H1 (cell line): ENCODE measurements around the gene SUDS3. TPM values are rescaled to one million over a fixed set of nuclear protein-coding genes. Genes with fewer than 3 reads are reported as not detected.
A peak's percentile ranks its signal among the peaks of the same experiment; 100 is the strongest.

Experiments
- CTCF ChIA-PET: fragments of 300-600 bp; sonication (Branson Sonifier 250); formaldehyde crosslinking; loops from one replicate; lab custom pipeline; 2021; ENCODE audit not compliant: partially characterized antibody; lab: Charles Lee
- POLR2A ChIA-PET: fragments of 300-600 bp; sonication (Branson Sonifier 250); formaldehyde crosslinking; loops from one replicate; lab custom pipeline; 2021; ENCODE audit warnings: inconsistent platforms; ENCODE audit not compliant: partially characterized antibody; lab: Charles Lee
- DNase-seq, 2 experiments: peaks; one replicate each; pipeline versions ENCODE4 v3.0.0 to v3.0.0-alpha.2; 2010 to 2022; ENCODE audit warnings: low spot score in 2 of 2, low read depth in 1 of 2, mixed read lengths in 1 of 2
- FAIRE-seq: peaks from 2 replicates; lab custom pipeline; 2011; peaks lifted over from hg19 to GRCh38; lab: Jason Lieb, UNC
- H2AFZ ChIP-seq: 2 replicates; pipeline ENCODE4 v1.8.1; 2012; ENCODE audit warnings: low read length, inconsistent platforms
- H2AK5ac ChIP-seq: 2 replicates; pipeline ENCODE4 v1.6.1; 2013; ENCODE audit warnings: low read depth, low read length
- H2BK120ac ChIP-seq: replicated peaks from 2 replicates; pipeline ENCODE3; 2013; ENCODE audit warnings: low read depth, low read length, inconsistent platforms
- H2BK12ac ChIP-seq: 2 replicates; pipeline ENCODE4 v1.6.1; 2013; ENCODE audit warnings: low read depth, low read length
- H2BK15ac ChIP-seq: 2 replicates; pipeline ENCODE4 v1.6.1; 2013; ENCODE audit warnings: low read length
- H2BK20ac ChIP-seq: 2 replicates; pipeline ENCODE4 v1.6.1; 2013; ENCODE audit warnings: low read length
- H2BK5ac ChIP-seq: 2 replicates; pipeline ENCODE4 v1.6.1; 2013; ENCODE audit warnings: low read depth, low read length
- H3K14ac ChIP-seq: 2 replicates; pipeline ENCODE4 v1.6.1; 2013; ENCODE audit warnings: inconsistent platforms; ENCODE audit not compliant: insufficient read length
- H3K18ac ChIP-seq: 2 replicates; pipeline ENCODE4 v1.6.1; 2013; ENCODE audit warnings: low read length; ENCODE audit errors: extremely low read depth
- H3K23ac ChIP-seq: 2 replicates; pipeline ENCODE4 v1.6.1; 2013; ENCODE audit warnings: inconsistent platforms; ENCODE audit not compliant: insufficient read length
- H3K23me2 ChIP-seq: 2 replicates; pipeline ENCODE4 v1.6.1; 2013; ENCODE audit warnings: low read depth, low read length
- H3K27ac ChIP-seq: 2 replicates; pipeline ENCODE4 v1.6.1; 2011; ENCODE audit warnings: low read depth, low read length, inconsistent platforms
- H3K27me3 ChIP-seq, 4 experiments: replicated peaks in 1 of 4; 1 replicate in 1 of 4; 2 replicates in 3 of 4; pipeline versions ENCODE4 v1.6.1 to v1.8.1; 2011 to 2013; ENCODE audit warnings: low read length in 3 of 4, mild to moderate bottlenecking in 3 of 4, inconsistent platforms in 2 of 4, mixed read lengths in 2 of 4, moderate library complexity in 1 of 4; ENCODE audit not compliant: control insufficient read depth in 3 of 4, insufficient read depth in 3 of 4; ENCODE audit errors: extremely low read depth in 1 of 4
- H3K36me3 ChIP-seq, 4 experiments: 2 replicates each; pipeline versions ENCODE4 v1.6.1 to v1.8.1; 2011 to 2013; ENCODE audit warnings: mild to moderate bottlenecking in 4 of 4, low read length in 3 of 4, moderate library complexity in 2 of 4, control low read depth in 1 of 4, inconsistent platforms in 1 of 4; ENCODE audit not compliant: insufficient read depth in 4 of 4, control insufficient read depth in 2 of 4
- H3K4ac ChIP-seq: replicated peaks from 2 replicates; pipeline ENCODE3; 2013; ENCODE audit warnings: low read length, low read depth, mixed read lengths, inconsistent platforms; ENCODE audit not compliant: insufficient read length
- H3K4me1 ChIP-seq, 4 experiments: replicated peaks in 1 of 4; 1 replicate in 1 of 4; 2 replicates in 3 of 4; pipeline versions ENCODE4 v1.6.1 to v1.8.1; 2011 to 2013; ENCODE audit warnings: low read length in 3 of 4, inconsistent platforms in 2 of 4, mixed read lengths in 1 of 4; ENCODE audit not compliant: insufficient read depth in 4 of 4, control insufficient read depth in 3 of 4
- H3K4me2 ChIP-seq, 2 experiments: 2 replicates each; pipeline versions ENCODE4 v1.6.1 to v1.8.1; 2011 to 2013; ENCODE audit warnings: low read depth in 2 of 2, low read length in 2 of 2, control low read depth in 1 of 2, inconsistent platforms in 1 of 2, mild to moderate bottlenecking in 1 of 2; ENCODE audit not compliant: insufficient read depth in 1 of 2
- H3K4me3 ChIP-seq, 4 experiments: fragments of 200-600, 300-600 bp in 1 of 4; sonication (generic), shearing (Covaris generic), sonication (Bioruptor Twin) in 1 of 4; 2 replicates each; pipeline versions ENCODE4 v1.5.1 to v1.8.1; 2011 to 2016; ENCODE audit warnings: low read length in 4 of 4, low read depth in 3 of 4, control low read depth in 2 of 4, inconsistent platforms in 2 of 4, mild to moderate bottlenecking in 2 of 4, mixed read lengths in 1 of 4, moderate library complexity in 1 of 4; ENCODE audit not compliant: insufficient read depth in 2 of 4; ENCODE audit errors: extremely low read depth in 1 of 4
- H3K56ac ChIP-seq: replicated peaks from 2 replicates; pipeline ENCODE3; 2013; ENCODE audit warnings: low read depth, mild to moderate bottlenecking, mixed read lengths, low read length, inconsistent platforms; ENCODE audit not compliant: insufficient read length
- H3K79me1 ChIP-seq: 2 replicates; pipeline ENCODE4 v1.6.1; 2013; ENCODE audit warnings: low read depth, low read length, control low read depth
- H3K79me2 ChIP-seq, 2 experiments: 2 replicates each; pipeline versions ENCODE4 v1.6.1 to v1.8.1; 2012 to 2013; ENCODE audit warnings: low read length in 2 of 2, mild to moderate bottlenecking in 2 of 2, inconsistent platforms in 1 of 2; ENCODE audit not compliant: insufficient read depth in 2 of 2, control insufficient read depth in 1 of 2
- H3K9ac ChIP-seq, 4 experiments: replicated peaks in 1 of 4; 1 replicate in 1 of 4; 2 replicates in 3 of 4; pipeline versions ENCODE4 v1.6.1 to v1.8.1; 2011 to 2013; ENCODE audit warnings: low read depth in 3 of 4, low read length in 3 of 4, control low read depth in 2 of 4, mild to moderate bottlenecking in 2 of 4, moderate library complexity in 2 of 4, inconsistent platforms in 1 of 4; ENCODE audit errors: extremely low read depth in 1 of 4
- H3K9me3 ChIP-seq, 2 experiments: 2 replicates each; pipeline versions ENCODE4 v1.6.1 to v1.8.1; 2012 to 2013; ENCODE audit warnings: mild to moderate bottlenecking in 2 of 2, moderate library complexity in 2 of 2, control low read depth in 1 of 2, inconsistent platforms in 1 of 2, low read depth in 1 of 2, low read length in 1 of 2, mixed read lengths in 1 of 2; ENCODE audit not compliant: insufficient read depth in 2 of 2
- H4K20me1 ChIP-seq, 2 experiments: replicated peaks in 1 of 2; 2 replicates each; pipeline versions ENCODE3 to v1.8.1; 2011 to 2013; ENCODE audit warnings: inconsistent platforms in 2 of 2, low read length in 2 of 2, mild to moderate bottlenecking in 1 of 2; ENCODE audit not compliant: insufficient read depth in 2 of 2, control insufficient read depth in 1 of 2
- H4K5ac ChIP-seq: 2 replicates; pipeline ENCODE4 v1.6.1; 2013; ENCODE audit warnings: low read length, low read depth, mixed read lengths, inconsistent platforms; ENCODE audit not compliant: insufficient read length
- H4K8ac ChIP-seq: 2 replicates; pipeline ENCODE4 v1.8.0; 2013; ENCODE audit warnings: mild to moderate bottlenecking, moderate library complexity, low read length, inconsistent platforms; ENCODE audit not compliant: insufficient read depth; ENCODE audit errors: extremely low read depth
- H4K91ac ChIP-seq: replicated peaks from 2 replicates; pipeline ENCODE3; 2013; ENCODE audit warnings: low read length, mixed read lengths, inconsistent platforms; ENCODE audit not compliant: insufficient read length
- CREB1 ChIP-seq: IDR thresholded peaks from 2 replicates; pipeline ENCODE4 v1.6.1; 2012; ENCODE audit warnings: inconsistent platforms
- CTCF ChIP-seq, 3 experiments: IDR thresholded peaks; 1 replicate in 2 of 3; 2 replicates in 1 of 3; pipeline versions ENCODE4 v1.5.1 to v1.6.1; 2011; ENCODE audit warnings: low read length in 3 of 3, mild to moderate bottlenecking in 3 of 3, inconsistent platforms in 2 of 3, low read depth in 1 of 3, moderate library complexity in 1 of 3; ENCODE audit not compliant: insufficient read depth in 1 of 3; ENCODE audit errors: control extremely low read depth in 1 of 3
- RAD21 ChIP-seq, 2 experiments: IDR thresholded peaks in 1 of 2; conservative IDR thresholded peaks in 1 of 2; 2 replicates each; pipeline ENCODE4 v1.6.1; 2011; ENCODE audit warnings: low read depth in 2 of 2, low read length in 2 of 2, improper control_type of control experiment in 1 of 2, inconsistent platforms in 1 of 2, mild to moderate bottlenecking in 1 of 2, moderate library complexity in 1 of 2
- RXRA ChIP-seq: IDR thresholded peaks from 2 replicates; pipeline ENCODE4 v1.6.1; 2011; ENCODE audit warnings: low read depth, mild to moderate bottlenecking, low read length, moderate library complexity; ENCODE audit not compliant: insufficient read depth
- SAP30 ChIP-seq: fragments of 300-600 bp; sonication (generic); IDR thresholded peaks from 2 replicates; pipeline ENCODE4 v1.7.1; 2012; ENCODE audit warnings: low read length, moderate library complexity, mild to moderate bottlenecking, inconsistent platforms; ENCODE audit not compliant: insufficient read depth, insufficient replicate concordance
- TCF12 ChIP-seq: IDR thresholded peaks from 2 replicates; pipeline ENCODE4 v1.6.1; 2011; ENCODE audit warnings: low read depth, mild to moderate bottlenecking, low read length
- WGBS, 2 experiments: shearing (Covaris generic) in 1 of 2; methylation state at CpG; one replicate each; pipeline versions ENCODE4 v1.1.6 to v1.1.7; 2013 to 2015; ENCODE audit warnings: low lambda C conversion rate in 2 of 2, mixed read lengths in 2 of 2, inconsistent platforms in 1 of 2, low coverage in 1 of 2, missing lambda C conversion rate in 1 of 2; ENCODE audit not compliant: insufficient replicate concordance in 2 of 2, insufficient coverage in 1 of 2, insufficient read length in 1 of 2; ENCODE audit errors: extremely low coverage in 1 of 2, missing lambda C conversion rate in 1 of 2; 5-methylcytosine and 5-hydroxymethylcytosine counted together
- polyA plus RNA-seq, 7 experiments: library from polyadenylated mRNA; depleted of rRNA in 3 of 7; stranded (reverse) in 5 of 7; unstranded in 2 of 7; fragments of >200 nt in 5 of 7; fragments of 200-250 nt in 2 of 7; gene quantifications; 1 replicate in 5 of 7; 2 replicates in 1 of 7; 4 replicates in 1 of 7; pipeline versions ENCODE4 v1.2.1 to v1.2.3, GENCODE V29; 2011 to 2013; ENCODE audit warnings: missing spikeins in 2 of 7, mixed read lengths in 2 of 7
- total RNA-seq: library from RNA; stranded (reverse); fragmentation: NEBNext Ultra II Directional; extraction: Animal tissue kit (Norgen Biotek cat#: 25700); gene quantifications from 2 replicates; pipeline ENCODE4 v1.2.1, GENCODE V29; 2021

Gene SUDS3
- total and polyA plus RNA-seq, 2 of the 8 experiments (the other 6 are each of a cell fraction or from before 2014, with no cell fraction given): 30.0 to 58.7 TPM

- no peaks in the 10 kb centered on the region; the same call in 1 of the 2 replicates for H3K23me2 ChIP-seq
- H2BK20ac ChIP-seq: no peak overlapping the region
- H2BK5ac ChIP-seq: no peak overlapping the region
- no peaks in the 10 kb centered on the region for H3K79me1 ChIP-seq
- H3K23ac ChIP-seq: no peak overlapping the region
- no peak overlapping the region for H3K4me3 ChIP-seq
- H2AK5ac ChIP-seq: no peak overlapping the region
- H4K20me1 ChIP-seq: no peaks in the 10 kb centered on the region
- H4K91ac ChIP-seq: no peak overlapping the region
- WGBS, 2 experiments: 84% methylated on average over 4 of the region's 4 CpGs; no CpG with 5 or more reads in 1 of the 2 experiments
- no peaks in the 10 kb centered on the region for H3K9me3 ChIP-seq
- CTCF ChIA-PET: interaction anchor here (1.2 to 5.2 kb wide), 4 partner anchors 12 to 407 kb away, joined by 3 to 34 read pairs (median 8); no protein-coding TSS in a partner anchor
- H3K9ac ChIP-seq: no peak overlapping the region
- no peaks in the 10 kb centered on the region for H3K36me3 ChIP-seq
- no peak for FAIRE-seq
- no peak overlapping the region for H3K27ac ChIP-seq
- POLR2A ChIA-PET: no interaction called here
- H2BK15ac ChIP-seq: no peak overlapping the region
- H3K56ac ChIP-seq: no peak overlapping the region
- no peak overlapping the region for H2BK120ac ChIP-seq
- DNase-seq: no peak
- H2BK12ac ChIP-seq: no peak overlapping the region
- no peaks in the 10 kb centered on the region for H3K27me3 ChIP-seq
- H3K4ac ChIP-seq: no peak overlapping the region
- H3K4me1 ChIP-seq: no peaks in the 10 kb centered on the region
- TF ChIP-seq RAD21 (IDR thresholded peaks at IDR 0.05 in 1 of 2, conservative IDR thresholded peaks at IDR 0.05 in 1 of 2; ENCODE audit: low read depth in 2 of 2, low read length in 2 of 2) (peak; percentile 16 to 50; a peak in 3 of 4 replicates), CREB1 (no peak), SAP30 (no peak), RXRA (no peak), CTCF (IDR thresholded peaks at IDR 0.05; ENCODE audit: control extremely low read depth in 1 of 3, insufficient read depth in 1 of 3, low read depth in 1 of 3, low read length in 3 of 3) (peak in 2 of 3 experiments; percentile 13 to 20; a peak in 3 of 4 replicates), TCF12 (no peak)
- H3K79me2 ChIP-seq: no peaks in the 10 kb centered on the region
- no peak overlapping the region for H4K8ac ChIP-seq
- no peak overlapping the region for H4K5ac ChIP-seq
- H3K4me2 ChIP-seq: no peak overlapping the region
- 0 out of 2 replicates have a peak overlapping the region, but pooled peaks have one; percentile 19 for H2AFZ ChIP-seq
- H3K14ac ChIP-seq: no peak overlapping the region
- no peak overlapping the region for H3K18ac ChIP-seq
Measured at GRCh38 chr12:118446247-118446646, 69.9 kb downstream of the SUDS3 start.
